B cell (primary cell): Measurements from ENCODE around the gene IQCM.

Experiments
- CTCF ChIP-seq: fragments of 200-600 bp; IDR thresholded peaks from one replicate; pipeline ENCODE4 v1.8.0; 2022; ENCODE audit warnings: antibody characterized with exemption, mild to moderate bottlenecking
- EZH2 ChIP-seq: IDR thresholded peaks from 2 replicates; pipeline ENCODE4 v1.6.1; 2012; ENCODE audit warnings: borderline replicate concordance, low read depth, mild to moderate bottlenecking, moderate library complexity, low read length; ENCODE audit not compliant: insufficient read depth, poor library complexity, severe bottlenecking

- TF ChIP-seq CTCF: no peak
- TF ChIP-seq EZH2: no peak
These were observed 102.6 kb downstream of the IQCM start for GRCh38 chr4:149713031-149713430.
